Stimulated activated CD4-positive, alpha-beta T cell treated with anti-CD3 and anti-CD28 coated beads, Interleukin-1b, Interleukin-23, amount 100 ng/mL, for 24 hours (primary cell): ENCODE data around the gene SEZ6.
A peak's percentile ranks its signal among the peaks of the same experiment; 100 is the strongest.

Experiments
- DNase-seq, 4 experiments: peaks; one replicate each; pipeline ENCODE4 v3.0.0-alpha.2; 2020; ENCODE audit warnings: low read depth in 4 of 4, low spot score in 1 of 4

SEZ6 gene

GRCh38 chr17:29005936-29006511 lies at the start of gene SEZ6:
TSS of gene SEZ6 (minus strand) at chr17:29006033. CDS start at chr17:29005869, 164 bp downstream.
- peak; percentile 44 to 68 (median 48) for DNase-seq

- DNase-seq: no peak
Observed at GRCh38 chr17:29054835-29055234, 49.0 kb upstream of the SEZ6 start.

- no peak for DNase-seq
Observed at GRCh38 chr17:29051731-29052130, 45.9 kb upstream of the SEZ6 start.

GRCh38 chr17:29051194-29051593 lies 45.4 kb upstream of the SEZ6 start:
- no peak for DNase-seq

- DNase-seq: no peak
Observed at GRCh38 chr17:29050176-29050575, 44.3 kb upstream of the SEZ6 start.

GRCh38 chr17:29049541-29050145 lies 43.8 kb upstream of the SEZ6 start:
- DNase-seq: no peak

- DNase-seq: no peak
Observed at GRCh38 chr17:29048440-29049368, 42.9 kb upstream of the SEZ6 start.

GRCh38 chr17:29046473-29046839 lies 40.6 kb upstream of the SEZ6 start:
- no peak for DNase-seq

- no peak for DNase-seq
Observed at GRCh38 chr17:29045734-29046472, 40.1 kb upstream of the SEZ6 start.

- DNase-seq: no peak
Observed at GRCh38 chr17:29045026-29045425, 39.2 kb upstream of the SEZ6 start.

- no peak for DNase-seq
Observed at GRCh38 chr17:29043539-29044145, 37.8 kb upstream of the SEZ6 start.

- DNase-seq: no peak
Observed at GRCh38 chr17:29042679-29043538, 37.1 kb upstream of the SEZ6 start, which contains the start of gene PIPOX. TSS of gene PIPOX (plus strand) at chr17:29043141. CDS start at chr17:29043226, 85 bp downstream.

- no peak for DNase-seq
Observed at GRCh38 chr17:29042026-29042678, 36.3 kb upstream of the SEZ6 start.

- no peak for DNase-seq
Observed at GRCh38 chr17:29041571-29041970, 35.7 kb upstream of the SEZ6 start.

- no peak for DNase-seq
Observed at GRCh38 chr17:29041091-29041490, 35.3 kb upstream of the SEZ6 start.

GRCh38 chr17:29039764-29040598 lies 34.1 kb upstream of the SEZ6 start:
- DNase-seq: no peak

- no peak for DNase-seq
Observed at GRCh38 chr17:29038085-29038795, 32.4 kb upstream of the SEZ6 start.

GRCh38 chr17:29037739-29038084 lies 31.9 kb upstream of the SEZ6 start:
- no peak for DNase-seq
